GM12878 (cell line): Measurements from ENCODE around the gene KIFC3.

Experiments used
- GABPA ChIP-seq: IDR thresholded peaks from 2 replicates; pipeline ENCODE4 v1.6.1; 2014; ENCODE audit warnings: antibody characterized with exemption, low read depth, mild to moderate bottlenecking, inconsistent platforms
- NFIC ChIP-seq: IDR thresholded peaks from 2 replicates; pipeline ENCODE4 v1.6.1; 2012; ENCODE audit warnings: low read depth, mild to moderate bottlenecking, inconsistent platforms, low read length, moderate library complexity
- TF ChIP-seq, protein P1 (sequence below): IDR thresholded peaks from 2 replicates; pipeline ENCODE4 v1.6.1; 2011; ENCODE audit warnings: low read depth, low read length, improper control_type of control experiment, borderline replicate concordance
- TF ChIP-seq, protein P2 (sequence below): IDR thresholded peaks from 2 replicates; pipeline ENCODE4 v1.6.1; 2012; ENCODE audit warnings: low read length, inconsistent platforms

- TF ChIP-seq, protein P1, sequence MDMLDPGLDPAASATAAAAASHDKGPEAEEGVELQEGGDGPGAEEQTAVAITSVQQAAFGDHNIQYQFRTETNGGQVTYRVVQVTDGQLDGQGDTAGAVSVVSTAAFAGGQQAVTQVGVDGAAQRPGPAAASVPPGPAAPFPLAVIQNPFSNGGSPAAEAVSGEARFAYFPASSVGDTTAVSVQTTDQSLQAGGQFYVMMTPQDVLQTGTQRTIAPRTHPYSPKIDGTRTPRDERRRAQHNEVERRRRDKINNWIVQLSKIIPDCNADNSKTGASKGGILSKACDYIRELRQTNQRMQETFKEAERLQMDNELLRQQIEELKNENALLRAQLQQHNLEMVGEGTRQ = no peak
- TF ChIP-seq GABPA (no peak), NFIC (no peak)
- TF ChIP-seq, protein P2, sequence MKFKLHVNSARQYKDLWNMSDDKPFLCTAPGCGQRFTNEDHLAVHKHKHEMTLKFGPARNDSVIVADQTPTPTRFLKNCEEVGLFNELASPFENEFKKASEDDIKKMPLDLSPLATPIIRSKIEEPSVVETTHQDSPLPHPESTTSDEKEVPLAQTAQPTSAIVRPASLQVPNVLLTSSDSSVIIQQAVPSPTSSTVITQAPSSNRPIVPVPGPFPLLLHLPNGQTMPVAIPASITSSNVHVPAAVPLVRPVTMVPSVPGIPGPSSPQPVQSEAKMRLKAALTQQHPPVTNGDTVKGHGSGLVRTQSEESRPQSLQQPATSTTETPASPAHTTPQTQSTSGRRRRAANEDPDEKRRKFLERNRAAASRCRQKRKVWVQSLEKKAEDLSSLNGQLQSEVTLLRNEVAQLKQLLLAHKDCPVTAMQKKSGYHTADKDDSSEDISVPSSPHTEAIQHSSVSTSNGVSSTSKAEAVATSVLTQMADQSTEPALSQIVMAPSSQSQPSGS = no peak
Measured at GRCh38 chr16:57752581-57753447, 49.5 kb downstream of the KIFC3 start.
